ENCODE measurements around the gene TCAIM. TPM values are rescaled to one million over a fixed set of nuclear protein-coding genes. Genes with fewer than 3 reads are reported as not detected.
"Not testable (repeated sequence)": the region's sequence is repeated elsewhere in the genome, so short reads cannot be mapped to it uniquely, and the experiment has no call there.

Gene TCAIM
- total RNA-seq, 1 experiment from 2014 or later: 19.5 TPM

DNA sequence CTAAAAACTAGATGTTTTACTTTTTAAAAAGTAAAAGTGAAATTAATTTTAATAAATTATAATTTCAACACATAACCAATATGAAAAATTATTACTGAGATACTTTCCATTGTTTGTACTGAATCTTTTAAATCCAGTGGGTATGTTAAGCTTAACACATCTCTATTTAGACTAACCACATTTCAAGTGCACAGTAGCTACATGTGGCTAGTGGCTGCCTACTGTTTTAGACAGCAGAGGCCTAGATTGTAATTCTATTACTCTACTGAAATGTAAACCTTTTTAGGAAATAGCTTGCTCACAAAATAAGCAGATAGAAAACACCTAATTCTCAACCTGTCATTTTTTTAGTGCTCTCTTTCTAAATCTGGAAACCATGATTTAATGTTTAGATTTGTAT is 4.9 kb downstream of the TCAIM start:
- Histone ChIP-seq H3K27me3 (ENCODE audit: control insufficient read depth, insufficient read depth, low read length) (no peaks in the 10 kb centered on the region), H3K9me3 (ENCODE audit: control insufficient read depth, insufficient read depth, low read depth, low read length) (no peaks in the 10 kb centered on the region), H3K4me1 (ENCODE audit: control insufficient read depth, insufficient read depth, low read length) (peaks cover 10% of the 10 kb centered on the region; the same call in 1 of the 2 replicates), H3K36me3 (ENCODE audit: control insufficient read depth, insufficient read depth, low read length) (no peaks in the 10 kb centered on the region; the same call in 1 of the 2 replicates), H3K4me3 (ENCODE audit: low read depth in 2 of 2, low read length in 2 of 2) (no peak overlapping the region), H3K27ac (ENCODE audit: low read length) (no peak overlapping the region)
- BruUV-seq (replicated peaks): no TSS peak
- ChIA-PET POLR2A (interaction anchor here (0.5 to 0.6 kb wide), 2 partner anchors 177 to 922 kb away, joined by 3 to 9 read pairs; no protein-coding TSS in a partner anchor), CTCF (no interaction called here)
- in situ Hi-C loops (cut with HindIII; ENCODE audit: low pct_unique_long_range_greater_than_20kb, low sequenced_read_pairs): no loop called here
- TF ChIP-seq CTCF (IDR thresholded peaks at IDR 0.05) (no peak), TCF7L2 (IDR thresholded peaks at IDR 0.05; ENCODE audit: low read depth, low read length) (no peak), POLR2AphosphoS5 (IDR thresholded peaks at IDR 0.05; ENCODE audit: low read depth, low read length) (no peak), SIN3A (IDR thresholded peaks at IDR 0.05; ENCODE audit: borderline replicate concordance, insufficient read depth, low read depth, low read length) (no peak)
- TF ChIP-seq, protein P1, sequence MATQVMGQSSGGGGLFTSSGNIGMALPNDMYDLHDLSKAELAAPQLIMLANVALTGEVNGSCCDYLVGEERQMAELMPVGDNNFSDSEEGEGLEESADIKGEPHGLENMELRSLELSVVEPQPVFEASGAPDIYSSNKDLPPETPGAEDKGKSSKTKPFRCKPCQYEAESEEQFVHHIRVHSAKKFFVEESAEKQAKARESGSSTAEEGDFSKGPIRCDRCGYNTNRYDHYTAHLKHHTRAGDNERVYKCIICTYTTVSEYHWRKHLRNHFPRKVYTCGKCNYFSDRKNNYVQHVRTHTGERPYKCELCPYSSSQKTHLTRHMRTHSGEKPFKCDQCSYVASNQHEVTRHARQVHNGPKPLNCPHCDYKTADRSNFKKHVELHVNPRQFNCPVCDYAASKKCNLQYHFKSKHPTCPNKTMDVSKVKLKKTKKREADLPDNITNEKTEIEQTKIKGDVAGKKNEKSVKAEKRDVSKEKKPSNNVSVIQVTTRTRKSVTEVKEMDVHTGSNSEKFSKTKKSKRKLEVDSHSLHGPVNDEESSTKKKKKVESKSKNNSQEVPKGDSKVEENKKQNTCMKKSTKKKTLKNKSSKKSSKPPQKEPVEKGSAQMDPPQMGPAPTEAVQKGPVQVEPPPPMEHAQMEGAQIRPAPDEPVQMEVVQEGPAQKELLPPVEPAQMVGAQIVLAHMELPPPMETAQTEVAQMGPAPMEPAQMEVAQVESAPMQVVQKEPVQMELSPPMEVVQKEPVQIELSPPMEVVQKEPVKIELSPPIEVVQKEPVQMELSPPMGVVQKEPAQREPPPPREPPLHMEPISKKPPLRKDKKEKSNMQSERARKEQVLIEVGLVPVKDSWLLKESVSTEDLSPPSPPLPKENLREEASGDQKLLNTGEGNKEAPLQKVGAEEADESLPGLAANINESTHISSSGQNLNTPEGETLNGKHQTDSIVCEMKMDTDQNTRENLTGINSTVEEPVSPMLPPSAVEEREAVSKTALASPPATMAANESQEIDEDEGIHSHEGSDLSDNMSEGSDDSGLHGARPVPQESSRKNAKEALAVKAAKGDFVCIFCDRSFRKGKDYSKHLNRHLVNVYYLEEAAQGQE (IDR thresholded peaks at IDR 0.05; ENCODE audit: insufficient read depth in 1 of 2, low read depth in 2 of 2, low read length in 1 of 2): no peak
- DNase-seq (ENCODE audit: low read depth, low spot score): no peak
- intact Hi-C loops (cut with micrococcal nuclease; ENCODE audit: unreplicated experiment): no loop called here
- ATAC-seq: no peak

GRCh38 chr3:44346590-44346989 is 8.0 kb downstream of the TCAIM start:
- in situ Hi-C loops (cut with HindIII; ENCODE audit: low pct_unique_long_range_greater_than_20kb, low sequenced_read_pairs); DNase-seq (ENCODE audit: low read depth, low spot score); H3K4me1 ChIP-seq (ENCODE audit: control insufficient read depth, insufficient read depth, low read length); intact Hi-C loops (cut with micrococcal nuclease; ENCODE audit: unreplicated experiment); BruUV-seq (replicated peaks); H3K27me3 ChIP-seq (ENCODE audit: control insufficient read depth, insufficient read depth, low read length); H3K9me3 ChIP-seq (ENCODE audit: control insufficient read depth, insufficient read depth, low read depth, low read length); H3K36me3 ChIP-seq (ENCODE audit: control insufficient read depth, insufficient read depth, low read length); ATAC-seq; H3K27ac ChIP-seq (ENCODE audit: low read length); CTCF ChIA-PET; POLR2A ChIA-PET; H3K4me3 ChIP-seq (ENCODE audit: low read depth in 2 of 2, low read length in 2 of 2): not testable (repeated sequence)

GRCh38 chr3:44348993-44349392 is 10.4 kb downstream of the TCAIM start:
- no peaks in the 10 kb centered on the region for H3K4me1 ChIP-seq (ENCODE audit: control insufficient read depth, insufficient read depth, low read length)
- no peaks in the 10 kb centered on the region for H3K9me3 ChIP-seq (ENCODE audit: control insufficient read depth, insufficient read depth, low read depth, low read length)
- H3K27ac ChIP-seq (ENCODE audit: low read length): no peak overlapping the region
- H3K36me3 ChIP-seq (ENCODE audit: control insufficient read depth, insufficient read depth, low read length): no peaks in the 10 kb centered on the region
- DNase-seq (ENCODE audit: low read depth, low spot score): no peak
- in situ Hi-C loops (cut with HindIII; ENCODE audit: low pct_unique_long_range_greater_than_20kb, low sequenced_read_pairs) (no loop called here), intact Hi-C loops (cut with micrococcal nuclease; ENCODE audit: unreplicated experiment) (no loop called here)
- BruUV-seq (replicated peaks): no TSS peak
- POLR2A ChIA-PET: no interaction called here
- H3K4me3 ChIP-seq (ENCODE audit: low read depth in 2 of 2, low read length in 2 of 2): no peak overlapping the region
- H3K27me3 ChIP-seq (ENCODE audit: control insufficient read depth, insufficient read depth, low read length): no peaks in the 10 kb centered on the region
- CTCF ChIA-PET: no interaction called here
- no peak for ATAC-seq
- TF ChIP-seq, protein P1 (IDR thresholded peaks at IDR 0.05; ENCODE audit: insufficient read depth in 1 of 2, low read depth in 2 of 2, low read length in 1 of 2): no peak
- no peak for TF ChIP-seq CTCF (IDR thresholded peaks at IDR 0.05)
- TF ChIP-seq SIN3A (IDR thresholded peaks at IDR 0.05; ENCODE audit: borderline replicate concordance, insufficient read depth, low read depth, low read length): no peak
- TF ChIP-seq POLR2AphosphoS5 (IDR thresholded peaks at IDR 0.05; ENCODE audit: low read depth, low read length): no peak
- TF ChIP-seq TCF7L2 (IDR thresholded peaks at IDR 0.05; ENCODE audit: low read depth, low read length): no peak
